Right hindlimb (tissue), 1 donor: ENCODE measurements around the gene ZNRD2.
"Not testable (repeated sequence)": the region's sequence is repeated elsewhere in the genome, so short reads cannot be mapped to it uniquely, and the experiment has no call there.

ENCODE experiments used
- DNase-seq: peaks from one replicate; pipeline ENCODE4 v3.0.0-alpha.2; 2018

ZNRD2 gene

DNA sequence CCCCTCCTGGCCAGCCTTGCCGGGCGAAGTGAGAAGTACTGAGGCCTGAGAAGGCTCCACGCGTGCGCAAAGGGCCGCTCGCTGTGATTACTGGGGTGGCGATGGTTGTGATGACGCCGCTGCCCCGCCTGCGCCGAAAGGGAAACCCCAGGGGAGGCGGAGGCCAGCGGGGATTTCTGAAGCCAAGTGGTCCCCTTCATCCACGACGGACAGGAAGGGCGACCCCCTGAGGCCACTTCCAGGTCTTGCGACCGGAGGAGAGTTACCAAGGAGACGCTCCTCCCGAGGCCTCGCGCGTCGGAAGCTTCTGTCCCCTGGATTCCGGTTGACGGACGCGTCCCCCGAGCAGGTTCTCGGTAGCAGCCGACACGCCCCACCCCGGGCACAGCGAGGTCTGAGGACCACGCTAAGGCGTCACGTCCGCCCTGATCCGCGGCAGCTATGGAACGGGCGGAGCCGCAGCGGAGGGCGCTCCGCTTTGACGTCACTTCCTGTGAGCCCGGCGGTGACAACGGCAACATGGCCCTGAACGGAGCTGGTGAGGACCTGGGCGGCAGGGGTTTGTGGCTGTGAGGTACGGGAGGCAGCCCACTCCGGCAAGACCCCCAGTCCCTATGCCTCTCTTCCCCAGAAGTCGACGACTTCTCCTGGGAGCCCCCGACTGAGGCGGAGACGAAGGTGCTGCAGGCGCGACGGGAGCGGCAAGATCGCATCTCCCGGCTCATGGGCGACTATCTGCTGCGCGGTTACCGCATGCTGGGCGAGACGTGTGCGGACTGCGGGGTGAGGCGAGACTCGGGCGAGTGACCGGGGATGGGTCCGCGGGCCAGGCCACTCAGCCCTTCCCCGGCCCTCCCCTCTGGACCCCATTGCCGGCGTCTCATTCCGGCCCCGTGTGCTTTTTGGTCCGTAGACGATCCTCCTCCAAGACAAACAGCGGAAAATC, at the start of gene ZNRD2:
Gene ZNRD2, plus strand, starts transcription at position 505 of the 946 bp plus-strand sequence. Its CDS starts 15 bp downstream, at position 520.
- peak; percentile 98 for DNase-seq

- DNase-seq: not testable (repeated sequence)
Measured at GRCh38 chr11:65521777-65522521, 48.3 kb upstream of the ZNRD2 start.

DNA sequence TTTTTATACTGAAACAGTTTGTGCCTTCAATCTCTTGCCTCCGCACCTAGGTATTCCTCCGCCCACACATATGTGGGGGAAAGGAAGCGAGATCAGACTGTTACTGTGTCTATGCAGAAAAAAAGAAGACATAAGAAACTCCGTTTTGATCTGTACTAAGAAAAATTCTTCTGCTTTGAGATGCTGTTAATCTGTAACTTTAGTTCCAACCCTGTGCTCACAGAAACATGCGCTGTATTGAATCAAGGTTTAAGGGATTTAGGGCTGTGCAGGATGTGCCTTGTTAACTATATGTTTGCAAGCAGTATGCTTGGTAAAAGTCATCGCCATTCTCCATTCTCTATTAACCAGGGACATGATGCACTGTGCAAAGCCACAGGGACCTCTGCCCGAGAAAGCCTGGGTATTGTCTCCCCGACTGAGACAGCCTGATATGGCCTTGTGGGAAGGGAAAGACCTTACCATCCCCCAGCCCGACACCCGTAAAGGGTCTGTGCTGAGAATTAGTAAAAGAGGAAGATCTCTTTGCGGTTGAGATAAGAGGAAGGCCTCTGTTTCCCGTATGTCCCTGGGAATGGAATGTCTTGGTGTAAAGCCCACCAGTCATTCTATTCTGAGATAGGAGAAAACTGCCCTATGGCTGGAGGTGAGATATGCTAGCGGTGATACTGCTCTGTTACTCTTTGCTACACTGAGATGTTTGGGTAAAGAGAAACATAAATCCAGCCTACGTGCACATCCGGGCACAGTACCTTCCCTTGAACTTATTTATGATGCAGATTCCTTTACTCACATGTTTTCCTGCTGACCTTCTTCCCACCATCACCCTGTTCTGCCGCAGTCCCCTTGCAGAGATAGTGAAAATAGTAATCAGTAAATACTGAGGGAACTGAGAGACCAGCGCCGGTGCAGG, 47.3 kb upstream of the ZNRD2 start:
- not testable (repeated sequence) for DNase-seq

DNA sequence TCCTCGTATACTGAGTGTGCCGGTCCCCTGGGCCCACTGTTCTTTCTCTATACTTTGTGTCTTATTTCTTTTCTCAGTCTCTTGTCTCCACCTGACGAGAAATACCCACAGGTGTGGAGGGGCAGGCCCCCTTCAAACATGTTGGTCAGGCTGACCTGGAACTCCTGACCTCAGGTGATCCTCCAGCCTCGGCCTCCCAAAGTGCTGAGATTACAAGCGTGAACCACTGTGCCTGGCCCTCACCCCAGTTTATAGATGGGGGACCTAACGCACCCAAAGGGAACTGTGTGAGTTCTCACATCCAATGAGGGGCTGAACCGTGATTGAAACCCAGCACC, 46.7 kb upstream of the ZNRD2 start:
- DNase-seq: not testable (repeated sequence)

- DNase-seq: peak; percentile 52
Measured at GRCh38 chr11:65524014-65524740, 46.1 kb upstream of the ZNRD2 start.

GRCh38 chr11:65524741-65525545, 45.3 kb upstream of the ZNRD2 start, which contains the start of gene SCYL1:
SCYL1 (plus strand) TSS chr11:65525083; CDS start chr11:65525154, 71 bp downstream.
- DNase-seq: peak; percentile 93

DNA sequence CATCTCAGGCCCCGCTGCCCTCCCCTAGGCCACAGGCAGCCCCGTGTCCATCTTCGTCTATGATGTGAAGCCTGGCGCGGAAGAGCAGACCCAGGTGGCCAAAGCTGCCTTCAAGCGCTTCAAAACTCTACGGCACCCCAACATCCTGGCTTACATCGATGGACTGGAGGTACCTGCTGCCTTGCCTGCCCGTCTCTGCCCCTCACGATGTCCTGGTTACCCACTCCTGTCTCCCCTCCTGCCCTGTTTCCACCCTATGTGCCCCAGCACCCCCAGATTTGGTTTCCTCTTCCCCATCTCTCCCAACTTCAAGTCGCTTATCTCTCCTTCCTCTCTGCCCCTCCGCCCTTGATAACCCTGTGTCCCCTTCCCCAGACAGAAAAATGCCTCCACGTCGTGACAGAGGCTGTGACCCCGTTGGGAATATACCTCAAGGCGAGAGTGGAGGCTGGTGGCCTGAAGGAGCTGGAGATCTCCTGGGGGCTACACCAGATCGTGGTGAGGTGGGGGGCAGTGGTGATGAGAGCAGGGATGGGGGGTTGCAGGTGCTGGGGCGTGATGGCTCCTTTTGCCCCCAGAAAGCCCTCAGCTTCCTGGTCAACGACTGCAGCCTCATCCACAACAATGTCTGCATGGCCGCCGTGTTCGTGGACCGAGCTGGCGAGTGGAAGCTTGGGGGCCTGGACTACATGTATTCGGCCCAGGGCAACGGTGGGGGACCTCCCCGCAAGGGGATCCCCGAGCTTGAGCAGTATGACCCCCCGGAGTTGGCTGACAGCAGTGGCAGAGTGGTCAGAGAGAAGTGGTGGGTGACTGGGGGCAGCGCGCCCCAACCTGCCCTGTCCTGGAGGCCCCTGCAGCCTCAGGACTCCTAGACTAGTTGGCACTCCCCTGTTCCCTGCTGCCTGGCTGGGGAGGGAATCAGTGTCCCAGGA, 44.5 kb upstream of the ZNRD2 start:
- DNase-seq: no peak

DNA sequence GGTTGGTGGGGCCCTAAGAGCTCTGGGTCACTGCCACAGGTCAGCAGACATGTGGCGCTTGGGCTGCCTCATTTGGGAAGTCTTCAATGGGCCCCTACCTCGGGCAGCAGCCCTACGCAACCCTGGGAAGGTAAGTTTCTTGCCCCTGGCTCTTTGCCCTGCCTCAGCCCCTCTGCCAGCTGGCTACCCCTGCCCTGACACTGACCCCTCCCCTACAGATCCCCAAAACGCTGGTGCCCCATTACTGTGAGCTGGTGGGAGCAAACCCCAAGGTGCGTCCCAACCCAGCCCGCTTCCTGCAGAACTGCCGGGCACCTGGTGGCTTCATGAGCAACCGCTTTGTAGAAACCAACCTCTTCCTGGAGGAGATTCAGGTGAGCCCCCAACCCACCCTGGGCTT, 43.5 kb upstream of the ZNRD2 start:
- DNase-seq: no peak

GRCh38 chr11:65528819-65529350, 41.4 kb upstream of the ZNRD2 start:
- DNase-seq: no peak

DNA sequence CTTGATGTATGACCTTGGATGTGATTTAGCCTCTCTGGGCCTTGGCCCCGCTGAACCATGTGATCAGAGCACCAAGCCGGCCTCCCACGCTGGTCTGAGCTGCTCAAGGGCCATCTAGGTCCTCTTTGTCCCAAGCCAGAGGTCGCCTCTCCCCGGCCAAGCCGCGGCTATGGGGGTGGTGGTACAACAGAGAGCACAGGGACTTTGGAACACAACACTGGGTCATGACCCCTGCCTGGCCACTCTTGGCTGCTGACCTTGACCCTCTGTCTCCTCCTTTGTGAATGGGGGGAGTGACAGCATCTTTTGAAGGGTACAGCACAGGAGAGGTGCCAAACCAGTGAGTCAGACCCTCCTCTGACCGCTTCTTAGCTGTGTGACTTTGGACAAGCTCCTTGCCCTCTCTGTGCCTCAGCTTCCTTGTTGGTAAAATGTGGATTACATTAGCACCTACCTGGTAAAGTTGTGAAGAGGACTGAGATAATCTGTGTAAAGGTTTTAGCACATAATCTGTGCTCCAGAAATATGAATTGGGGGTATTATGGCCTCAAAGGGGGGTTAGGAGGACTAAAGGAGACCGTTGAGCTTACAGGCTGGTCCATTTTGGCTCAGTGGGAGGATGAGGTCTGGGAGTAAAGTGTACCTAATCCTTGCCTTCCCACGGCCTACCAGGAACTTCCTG, 40.7 kb upstream of the ZNRD2 start:
- DNase-seq: no peak

GRCh38 chr11:65530157-65530496, 40.1 kb upstream of the ZNRD2 start:
- DNase-seq: no peak

DNA sequence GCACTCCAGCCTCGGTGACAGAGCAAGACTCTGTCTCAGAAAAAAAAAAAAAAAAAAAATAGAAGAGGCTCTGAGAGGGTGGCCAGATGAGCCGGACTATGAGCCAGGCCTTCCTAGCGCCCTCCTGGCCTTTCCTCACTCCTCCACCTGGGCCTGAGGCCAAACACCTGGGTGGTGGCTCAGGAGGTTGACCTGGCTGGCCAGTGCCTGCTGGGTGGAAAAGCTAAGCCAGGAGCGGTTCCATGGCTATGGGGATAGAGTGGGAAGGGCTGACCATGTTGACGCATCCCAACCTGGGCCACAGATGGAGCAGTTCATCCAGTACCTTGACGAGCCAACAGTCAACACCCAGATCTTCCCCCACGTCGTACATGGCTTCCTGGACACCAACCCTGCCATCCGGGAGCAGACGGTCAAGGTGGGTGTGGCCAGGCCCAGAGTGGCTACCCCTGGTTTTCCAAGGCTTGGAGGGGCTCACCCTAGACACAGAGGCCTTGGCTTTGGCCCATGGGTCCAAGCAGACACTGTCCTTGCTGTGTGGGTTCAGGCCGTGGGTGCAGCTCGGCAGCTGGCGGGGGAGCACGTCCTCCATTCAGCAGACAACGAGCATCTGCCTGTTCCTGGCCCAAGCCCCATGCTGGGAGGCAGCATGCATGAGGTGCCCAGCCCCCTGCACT, 37.8 kb upstream of the ZNRD2 start:
- no peak for DNase-seq

GRCh38 chr11:65535102-65535501, 35.2 kb upstream of the ZNRD2 start:
- no peak for DNase-seq

DNA sequence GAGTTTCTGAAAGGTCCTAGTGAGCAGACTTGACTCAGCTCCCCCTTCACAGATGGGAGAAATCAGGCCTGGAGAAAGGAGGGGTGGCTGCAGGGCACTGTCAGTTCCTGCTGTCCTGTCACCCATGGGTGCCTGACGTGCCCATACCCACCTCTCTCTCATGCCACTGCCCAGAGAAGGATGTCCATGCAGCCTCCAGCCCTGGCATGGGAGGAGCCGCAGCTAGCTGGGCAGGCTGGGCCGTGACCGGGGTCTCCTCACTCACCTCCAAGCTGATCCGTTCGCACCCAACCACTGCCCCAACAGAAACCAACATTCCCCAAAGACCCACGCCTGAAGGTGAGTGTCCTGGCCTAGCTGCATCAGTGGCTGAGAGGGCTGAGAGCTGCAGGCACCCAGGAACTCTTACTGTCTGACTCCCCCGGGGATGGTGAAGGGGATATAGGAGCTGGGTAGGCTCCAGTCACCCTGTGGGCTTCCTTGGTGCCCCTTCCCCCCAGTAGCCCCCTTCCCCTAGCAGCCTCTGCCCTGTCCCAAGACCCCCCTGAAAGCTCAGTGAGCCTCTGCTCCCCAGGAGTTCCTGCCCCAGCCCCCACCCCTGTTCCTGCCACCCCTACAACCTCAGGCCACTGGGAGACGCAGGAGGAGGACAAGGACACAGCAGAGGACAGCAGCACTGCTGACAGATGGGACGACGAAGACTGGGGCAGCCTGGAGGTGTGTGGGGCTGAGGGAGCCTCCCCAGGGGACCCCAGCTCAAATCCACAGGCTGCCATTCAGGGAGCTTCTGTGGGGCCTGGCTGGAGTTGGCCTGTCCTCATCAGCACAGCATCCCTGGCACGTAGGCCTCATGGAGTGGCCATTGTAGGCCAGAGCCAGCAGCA, 33.6 kb upstream of the ZNRD2 start:
- no peak for DNase-seq

DNA sequence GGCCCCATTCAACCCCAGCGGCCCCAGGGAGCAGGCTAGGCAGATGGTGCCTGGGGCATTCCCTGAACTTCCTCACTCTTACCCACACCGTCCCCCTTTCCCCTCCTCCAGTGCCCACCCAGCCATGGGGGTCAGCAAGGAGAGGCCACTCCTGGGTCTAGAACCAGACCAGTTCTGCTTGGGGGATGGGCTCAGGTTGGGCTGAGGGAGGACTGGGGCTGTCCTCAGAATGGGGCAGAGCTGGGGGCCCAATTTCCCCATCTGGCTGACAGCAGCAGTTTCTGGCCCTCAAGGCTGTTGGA, 33.0 kb upstream of the ZNRD2 start:
- DNase-seq: no peak

- no peak for DNase-seq
Measured at GRCh38 chr11:65537620-65538231, 32.6 kb upstream of the ZNRD2 start.

DNA sequence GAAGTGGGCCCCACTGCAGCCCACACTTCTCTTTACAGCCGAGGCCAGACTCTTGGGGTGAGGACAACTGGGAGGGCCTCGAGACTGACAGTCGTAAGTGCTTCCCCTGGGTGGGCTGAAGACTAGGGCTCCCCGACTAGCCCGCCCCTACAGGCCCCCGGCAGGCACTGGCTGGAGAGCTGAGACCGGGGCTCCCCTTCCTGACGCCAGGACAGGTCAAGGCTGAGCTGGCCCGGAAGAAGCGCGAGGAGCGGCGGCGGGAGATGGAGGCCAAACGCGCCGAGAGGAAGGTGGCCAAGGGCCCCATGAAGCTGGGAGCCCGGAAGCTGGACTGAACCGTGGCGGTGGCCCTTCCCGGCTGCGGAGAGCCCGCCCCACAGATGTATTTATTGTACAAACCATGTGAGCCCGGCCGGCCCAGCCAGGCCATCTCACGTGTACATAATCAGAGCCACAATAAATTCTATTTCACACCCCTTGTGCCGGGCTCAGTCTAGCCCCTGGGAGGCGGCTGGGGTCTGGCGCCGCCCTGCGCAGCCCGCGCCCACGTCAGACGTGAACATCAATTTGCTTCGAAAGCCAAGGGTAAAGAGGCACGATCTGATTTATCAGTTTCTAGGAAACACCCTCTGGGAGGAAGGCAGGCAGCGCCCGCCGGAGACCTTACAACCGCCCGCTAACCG, 31.9 kb upstream of the ZNRD2 start:
- DNase-seq: no peak
